Measurements from ENCODE around the gene CIC. TPM values are rescaled to one million over a fixed set of nuclear protein-coding genes. Genes with fewer than 3 reads are reported as not detected.

The CIC gene
- total and polyA plus RNA-seq, 2 of the 13 experiments (the other 11 are each of a cell fraction or from before 2014, with no cell fraction given), result 5.9 to 8.0 TPM

DNA sequence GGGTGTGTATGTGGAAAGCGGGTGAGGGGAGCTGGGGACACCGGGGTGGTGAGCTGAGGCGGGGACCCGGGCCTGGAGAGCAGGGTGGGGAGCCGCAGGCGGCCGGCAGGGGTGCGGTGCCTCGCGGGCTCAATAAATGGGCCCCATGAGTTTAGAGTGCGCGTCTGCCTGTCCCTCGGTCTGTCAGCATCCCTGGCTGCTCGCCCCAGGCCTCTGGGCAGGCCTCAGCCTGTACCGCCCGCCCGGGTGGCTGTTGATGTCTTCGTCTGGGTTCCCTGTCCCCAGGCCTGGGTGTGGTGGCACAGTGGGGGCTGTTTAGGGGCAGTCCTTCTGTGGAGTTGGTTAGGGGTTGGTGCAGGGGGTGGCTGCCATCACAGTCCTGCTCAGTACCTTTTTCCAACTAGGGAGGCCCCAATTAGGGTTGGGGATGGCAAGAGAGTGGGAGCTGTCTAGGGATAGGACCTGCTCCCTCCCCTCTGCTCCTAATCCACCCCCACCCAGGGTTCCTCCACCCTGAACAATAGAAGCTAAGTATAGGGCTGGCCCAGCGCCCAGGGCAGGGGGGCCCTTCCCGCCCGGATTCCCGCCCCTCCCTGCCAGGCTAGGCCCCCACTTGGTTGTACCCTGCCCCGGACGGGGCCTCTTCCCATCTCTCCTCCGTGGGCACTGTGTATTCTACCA, 12.2 kb downstream of the CIC start (continued):
- TF ChIP-seq, protein P1, sequence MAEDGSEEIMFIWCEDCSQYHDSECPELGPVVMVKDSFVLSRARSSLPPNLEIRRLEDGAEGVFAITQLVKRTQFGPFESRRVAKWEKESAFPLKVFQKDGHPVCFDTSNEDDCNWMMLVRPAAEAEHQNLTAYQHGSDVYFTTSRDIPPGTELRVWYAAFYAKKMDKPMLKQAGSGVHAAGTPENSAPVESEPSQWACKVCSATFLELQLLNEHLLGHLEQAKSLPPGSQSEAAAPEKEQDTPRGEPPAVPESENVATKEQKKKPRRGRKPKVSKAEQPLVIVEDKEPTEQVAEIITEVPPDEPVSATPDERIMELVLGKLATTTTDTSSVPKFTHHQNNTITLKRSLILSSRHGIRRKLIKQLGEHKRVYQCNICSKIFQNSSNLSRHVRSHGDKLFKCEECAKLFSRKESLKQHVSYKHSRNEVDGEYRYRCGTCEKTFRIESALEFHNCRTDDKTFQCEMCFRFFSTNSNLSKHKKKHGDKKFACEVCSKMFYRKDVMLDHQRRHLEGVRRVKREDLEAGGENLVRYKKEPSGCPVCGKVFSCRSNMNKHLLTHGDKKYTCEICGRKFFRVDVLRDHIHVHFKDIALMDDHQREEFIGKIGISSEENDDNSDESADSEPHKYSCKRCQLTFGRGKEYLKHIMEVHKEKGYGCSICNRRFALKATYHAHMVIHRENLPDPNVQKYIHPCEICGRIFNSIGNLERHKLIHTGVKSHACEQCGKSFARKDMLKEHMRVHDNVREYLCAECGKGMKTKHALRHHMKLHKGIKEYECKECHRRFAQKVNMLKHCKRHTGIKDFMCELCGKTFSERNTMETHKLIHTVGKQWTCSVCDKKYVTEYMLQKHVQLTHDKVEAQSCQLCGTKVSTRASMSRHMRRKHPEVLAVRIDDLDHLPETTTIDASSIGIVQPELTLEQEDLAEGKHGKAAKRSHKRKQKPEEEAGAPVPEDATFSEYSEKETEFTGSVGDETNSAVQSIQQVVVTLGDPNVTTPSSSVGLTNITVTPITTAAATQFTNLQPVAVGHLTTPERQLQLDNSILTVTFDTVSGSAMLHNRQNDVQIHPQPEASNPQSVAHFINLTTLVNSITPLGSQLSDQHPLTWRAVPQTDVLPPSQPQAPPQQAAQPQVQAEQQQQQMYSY (CRISPR knock-in tag; IDR thresholded peaks at IDR 0.05), result no peak
- TF ChIP-seq FOXA1 (IDR thresholded peaks at IDR 0.05), result no peak
- no peak for TF ChIP-seq FOXA1 (CRISPR knock-in tag; IDR thresholded peaks at IDR 0.05)
- TF ChIP-seq ZNF570 (CRISPR knock-in tag; IDR thresholded peaks at IDR 0.05; ENCODE audit: borderline replicate concordance), result no peak
- TF ChIP-seq HOXD1 (CRISPR knock-in tag; IDR thresholded peaks at IDR 0.05), result no peak
- TF ChIP-seq ZNF33B (CRISPR knock-in tag; IDR thresholded peaks at IDR 0.05), result no peak; the same call in 1 of the 2 replicates
- TF ChIP-seq, protein P2, sequence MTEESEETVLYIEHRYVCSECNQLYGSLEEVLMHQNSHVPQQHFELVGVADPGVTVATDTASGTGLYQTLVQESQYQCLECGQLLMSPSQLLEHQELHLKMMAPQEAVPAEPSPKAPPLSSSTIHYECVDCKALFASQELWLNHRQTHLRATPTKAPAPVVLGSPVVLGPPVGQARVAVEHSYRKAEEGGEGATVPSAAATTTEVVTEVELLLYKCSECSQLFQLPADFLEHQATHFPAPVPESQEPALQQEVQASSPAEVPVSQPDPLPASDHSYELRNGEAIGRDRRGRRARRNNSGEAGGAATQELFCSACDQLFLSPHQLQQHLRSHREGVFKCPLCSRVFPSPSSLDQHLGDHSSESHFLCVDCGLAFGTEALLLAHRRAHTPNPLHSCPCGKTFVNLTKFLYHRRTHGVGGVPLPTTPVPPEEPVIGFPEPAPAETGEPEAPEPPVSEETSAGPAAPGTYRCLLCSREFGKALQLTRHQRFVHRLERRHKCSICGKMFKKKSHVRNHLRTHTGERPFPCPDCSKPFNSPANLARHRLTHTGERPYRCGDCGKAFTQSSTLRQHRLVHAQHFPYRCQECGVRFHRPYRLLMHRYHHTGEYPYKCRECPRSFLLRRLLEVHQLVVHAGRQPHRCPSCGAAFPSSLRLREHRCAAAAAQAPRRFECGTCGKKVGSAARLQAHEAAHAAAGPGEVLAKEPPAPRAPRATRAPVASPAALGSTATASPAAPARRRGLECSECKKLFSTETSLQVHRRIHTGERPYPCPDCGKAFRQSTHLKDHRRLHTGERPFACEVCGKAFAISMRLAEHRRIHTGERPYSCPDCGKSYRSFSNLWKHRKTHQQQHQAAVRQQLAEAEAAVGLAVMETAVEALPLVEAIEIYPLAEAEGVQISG (CRISPR knock-in tag; IDR thresholded peaks at IDR 0.05), result peak; percentile 27; the same call in 1 of the 2 replicates
- TF ChIP-seq, protein P3, sequence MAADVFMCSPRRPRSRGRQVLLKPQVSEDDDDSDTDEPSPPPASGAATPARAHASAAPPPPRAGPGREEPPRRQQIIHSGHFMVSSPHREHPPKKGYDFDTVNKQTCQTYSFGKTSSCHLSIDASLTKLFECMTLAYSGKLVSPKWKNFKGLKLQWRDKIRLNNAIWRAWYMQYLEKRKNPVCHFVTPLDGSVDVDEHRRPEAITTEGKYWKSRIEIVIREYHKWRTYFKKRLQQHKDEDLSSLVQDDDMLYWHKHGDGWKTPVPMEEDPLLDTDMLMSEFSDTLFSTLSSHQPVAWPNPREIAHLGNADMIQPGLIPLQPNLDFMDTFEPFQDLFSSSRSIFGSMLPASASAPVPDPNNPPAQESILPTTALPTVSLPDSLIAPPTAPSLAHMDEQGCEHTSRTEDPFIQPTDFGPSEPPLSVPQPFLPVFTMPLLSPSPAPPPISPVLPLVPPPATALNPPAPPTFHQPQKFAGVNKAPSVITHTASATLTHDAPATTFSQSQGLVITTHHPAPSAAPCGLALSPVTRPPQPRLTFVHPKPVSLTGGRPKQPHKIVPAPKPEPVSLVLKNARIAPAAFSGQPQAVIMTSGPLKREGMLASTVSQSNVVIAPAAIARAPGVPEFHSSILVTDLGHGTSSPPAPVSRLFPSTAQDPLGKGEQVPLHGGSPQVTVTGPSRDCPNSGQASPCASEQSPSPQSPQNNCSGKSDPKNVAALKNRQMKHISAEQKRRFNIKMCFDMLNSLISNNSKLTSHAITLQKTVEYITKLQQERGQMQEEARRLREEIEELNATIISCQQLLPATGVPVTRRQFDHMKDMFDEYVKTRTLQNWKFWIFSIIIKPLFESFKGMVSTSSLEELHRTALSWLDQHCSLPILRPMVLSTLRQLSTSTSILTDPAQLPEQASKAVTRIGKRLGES (CRISPR knock-in tag; IDR thresholded peaks at IDR 0.05; ENCODE audit: borderline replicate concordance), result no peak
- no peak for TF ChIP-seq TGIF2 (CRISPR knock-in tag; IDR thresholded peaks at IDR 0.05)
- no peak for TF ChIP-seq RELA (CRISPR knock-in tag; IDR thresholded peaks at IDR 0.05)
- TF ChIP-seq, protein P4, sequence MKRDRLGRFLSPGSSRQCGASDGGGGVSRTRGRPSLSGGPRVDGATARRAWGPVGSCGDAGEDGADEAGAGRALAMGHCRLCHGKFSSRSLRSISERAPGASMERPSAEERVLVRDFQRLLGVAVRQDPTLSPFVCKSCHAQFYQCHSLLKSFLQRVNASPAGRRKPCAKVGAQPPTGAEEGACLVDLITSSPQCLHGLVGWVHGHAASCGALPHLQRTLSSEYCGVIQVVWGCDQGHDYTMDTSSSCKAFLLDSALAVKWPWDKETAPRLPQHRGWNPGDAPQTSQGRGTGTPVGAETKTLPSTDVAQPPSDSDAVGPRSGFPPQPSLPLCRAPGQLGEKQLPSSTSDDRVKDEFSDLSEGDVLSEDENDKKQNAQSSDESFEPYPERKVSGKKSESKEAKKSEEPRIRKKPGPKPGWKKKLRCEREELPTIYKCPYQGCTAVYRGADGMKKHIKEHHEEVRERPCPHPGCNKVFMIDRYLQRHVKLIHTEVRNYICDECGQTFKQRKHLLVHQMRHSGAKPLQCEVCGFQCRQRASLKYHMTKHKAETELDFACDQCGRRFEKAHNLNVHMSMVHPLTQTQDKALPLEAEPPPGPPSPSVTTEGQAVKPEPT (CRISPR knock-in tag; IDR thresholded peaks at IDR 0.05; ENCODE audit: low read depth), result no peak
- peak; percentile 31; the same call in 1 of the 2 replicates for TF ChIP-seq HNF4A (CRISPR knock-in tag; IDR thresholded peaks at IDR 0.05)
- TF ChIP-seq PHF5A (CRISPR knock-in tag; IDR thresholded peaks at IDR 0.05; ENCODE audit: low read depth, unreplicated experiment), result no peak
- TF ChIP-seq HCFC1 (IDR thresholded peaks at IDR 0.05; ENCODE audit: low read depth, low read length), result no peak
- TF ChIP-seq NFKBIZ (CRISPR knock-in tag; IDR thresholded peaks at IDR 0.05), result no peak
- no peak for TF ChIP-seq KMT2A (CRISPR knock-in tag; IDR thresholded peaks at IDR 0.05)
- TF ChIP-seq, protein P5, sequence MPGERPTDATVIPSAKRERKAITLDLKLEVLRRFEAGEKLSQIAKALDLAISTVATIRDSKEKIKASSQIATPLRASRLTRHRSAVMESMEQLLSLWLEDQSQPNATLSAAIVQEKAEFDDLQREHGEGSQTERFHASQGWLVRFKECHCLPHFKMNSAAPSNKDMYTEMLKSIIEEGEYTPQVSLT (CRISPR knock-in tag; IDR thresholded peaks at IDR 0.05; ENCODE audit: borderline replicate concordance, low read depth), result no peak
- no peak for TF ChIP-seq CC2D1A (CRISPR knock-in tag; IDR thresholded peaks at IDR 0.05)
- TF ChIP-seq CBX1 (IDR thresholded peaks at IDR 0.05; ENCODE audit: low read depth), result no peak
- TF ChIP-seq GTF2F1 (IDR thresholded peaks at IDR 0.05; ENCODE audit: low read length), result no peak
